ENCODE measurements around the gene KRTAP4-2. TPM values are rescaled to one million over a fixed set of nuclear protein-coding genes. Genes with fewer than 3 reads are reported as not detected.
"Not testable (repeated sequence)": the region's sequence is repeated elsewhere in the genome, so short reads cannot be mapped to it uniquely, and the experiment has no call there.

Gene KRTAP4-2
- total RNA-seq, 2 donors from 2014 or later: not detected

- peaks cover 2% of the 10 kb centered on the region for H3K36me3 Mint-ChIP-seq (ENCODE audit: low read depth)
- Histone ChIP-seq H3K27me3 (ENCODE audit: control insufficient read depth, insufficient read depth, low read length, poor library complexity, severe bottlenecking) (no peaks in the 10 kb centered on the region), H3K36me3 (ENCODE audit: control insufficient read depth, insufficient read depth, low read length) (no peaks in the 10 kb centered on the region), H3K9ac (ENCODE audit: extremely low read depth, low read length, poor library complexity, severe bottlenecking) (no peak within 1 kb of the TSS), H3K9me3 (ENCODE audit: control insufficient read depth, low read length) (peaks cover 5% of the 10 kb centered on the region), H3K4me1 (ENCODE audit: control insufficient read depth, insufficient read depth, low read length) (no peaks in the 10 kb centered on the region), H3K27ac (ENCODE audit: low read depth, low read length) (no peak within 1 kb of the TSS), H3K4me3 (ENCODE audit: low read length) (no peak within 1 kb of the TSS)
- H3K9me3 Mint-ChIP-seq: peaks cover 41% of the 10 kb centered on the region
- no peak for TF ChIP-seq CTCF (conservative IDR thresholded peaks at IDR 0.05)
- H3K27me3 Mint-ChIP-seq (ENCODE audit: insufficient read depth): peaks cover 3% of the 10 kb centered on the region
- no peaks in the 10 kb centered on the region for H3K4me1 Mint-ChIP-seq
- WGBS, 2 experiments (ENCODE audit: insufficient coverage in 1 of 2, insufficient read length in 1 of 2): 55 to 86% methylated on average over 2 to 6 of the region's 6 CpGs
- no peak for DNase-seq
- no peak within 1 kb of the TSS for H3K27ac Mint-ChIP-seq
- H3K4me3 Mint-ChIP-seq: no peak within 1 kb of the TSS
Measured at GRCh38 chr17:41140360-41141131, 37.5 kb downstream of the KRTAP4-2 start, which contains the start of gene KRTAP4-6. KRTAP4-6 (minus strand) TSS chr17:41140544; CDS start chr17:41140487, 57 bp downstream.

GRCh38 chr17:41139865-41140264 lies 38.2 kb downstream of the KRTAP4-2 start:
- not testable (repeated sequence) for H3K4me3 ChIP-seq (ENCODE audit: low read length); H3K27ac Mint-ChIP-seq; H3K9me3 ChIP-seq (ENCODE audit: control insufficient read depth, low read length); H3K27me3 Mint-ChIP-seq (ENCODE audit: insufficient read depth); H3K27me3 ChIP-seq (ENCODE audit: control insufficient read depth, insufficient read depth, low read length, poor library complexity, severe bottlenecking); H3K36me3 Mint-ChIP-seq (ENCODE audit: low read depth); H3K27ac ChIP-seq (ENCODE audit: low read depth, low read length); H3K4me1 Mint-ChIP-seq; H3K4me1 ChIP-seq (ENCODE audit: control insufficient read depth, insufficient read depth, low read length); DNase-seq; H3K9ac ChIP-seq (ENCODE audit: extremely low read depth, low read length, poor library complexity, severe bottlenecking); H3K36me3 ChIP-seq (ENCODE audit: control insufficient read depth, insufficient read depth, low read length); H3K4me3 Mint-ChIP-seq
- peaks cover 38% of the 10 kb centered on the region for H3K9me3 Mint-ChIP-seq
- 90 to 92% methylated on average over 11 to 12 of the region's 12 CpGs for WGBS, 2 experiments (ENCODE audit: insufficient coverage in 1 of 2, insufficient read length in 1 of 2)

- Mint-ChIP-seq H3K27ac (no peak overlapping the region), H3K27me3 (ENCODE audit: insufficient read depth) (no peaks in the 10 kb centered on the region), H3K9me3 (no peaks in the 10 kb centered on the region), H3K4me3 (no peak overlapping the region), H3K36me3 (ENCODE audit: low read depth) (no peaks in the 10 kb centered on the region), H3K4me1 (no peaks in the 10 kb centered on the region)
- no peak overlapping the region for H3K27ac ChIP-seq (ENCODE audit: low read depth, low read length)
- no peak for TF ChIP-seq CTCF (conservative IDR thresholded peaks at IDR 0.05)
- no peaks in the 10 kb centered on the region for H3K36me3 ChIP-seq (ENCODE audit: control insufficient read depth, insufficient read depth, low read length)
- no peak overlapping the region for H3K4me3 ChIP-seq (ENCODE audit: low read length)
- DNase-seq: no peak
- H3K9me3 ChIP-seq (ENCODE audit: control insufficient read depth, low read length): no peaks in the 10 kb centered on the region
- no peak overlapping the region for H3K9ac ChIP-seq (ENCODE audit: extremely low read depth, low read length, poor library complexity, severe bottlenecking)
- H3K27me3 ChIP-seq (ENCODE audit: control insufficient read depth, insufficient read depth, low read length, poor library complexity, severe bottlenecking): no peaks in the 10 kb centered on the region
- H3K4me1 ChIP-seq (ENCODE audit: control insufficient read depth, insufficient read depth, low read length): no peaks in the 10 kb centered on the region
- 85 to 95% methylated on average over 2 of the region's 2 CpGs for WGBS, 2 experiments (ENCODE audit: insufficient coverage in 1 of 2, insufficient read length in 1 of 2)
Measured at GRCh38 chr17:41133880-41134735, 43.9 kb downstream of the KRTAP4-2 start.
